BE2C (cell line): ENCODE data around the gene ARIH2.
A peak's percentile ranks its signal among the peaks of the same experiment; 100 is the strongest.

Experiments used
- DNase-seq: peaks from one replicate; pipeline ENCODE4 v3.0.0-alpha.2; 2020
- H3K27me3 ChIP-seq: fragments of 250-450 bp; sonication (Bioruptor Pico); 2 replicates; pipeline ENCODE4 v1.5.1; 2020; ENCODE audit warnings: mild to moderate bottlenecking
- H3K36me3 ChIP-seq: fragments of 250-450 bp; sonication (Bioruptor Pico); 2 replicates; pipeline ENCODE4 v1.5.1; 2020; ENCODE audit warnings: mild to moderate bottlenecking
- H3K4me1 ChIP-seq: fragments of 250-450 bp; sonication (Bioruptor Pico); 2 replicates; pipeline ENCODE4 v1.5.1; 2020
- H3K4me3 ChIP-seq: 2 replicates; pipeline ENCODE4 v1.5.1; 2011; ENCODE audit warnings: low read depth, low read length
- H3K9me3 ChIP-seq: fragments of 250-450 bp; sonication (Bioruptor Pico); 2 replicates; pipeline ENCODE4 v1.5.1; 2020
- TF ChIP-seq, protein P1 (sequence below): IDR thresholded peaks from 2 replicates; pipeline ENCODE4 v1.5.1; 2012; ENCODE audit warnings: mild to moderate bottlenecking, low read depth, low read length

Gene ARIH2

DNA sequence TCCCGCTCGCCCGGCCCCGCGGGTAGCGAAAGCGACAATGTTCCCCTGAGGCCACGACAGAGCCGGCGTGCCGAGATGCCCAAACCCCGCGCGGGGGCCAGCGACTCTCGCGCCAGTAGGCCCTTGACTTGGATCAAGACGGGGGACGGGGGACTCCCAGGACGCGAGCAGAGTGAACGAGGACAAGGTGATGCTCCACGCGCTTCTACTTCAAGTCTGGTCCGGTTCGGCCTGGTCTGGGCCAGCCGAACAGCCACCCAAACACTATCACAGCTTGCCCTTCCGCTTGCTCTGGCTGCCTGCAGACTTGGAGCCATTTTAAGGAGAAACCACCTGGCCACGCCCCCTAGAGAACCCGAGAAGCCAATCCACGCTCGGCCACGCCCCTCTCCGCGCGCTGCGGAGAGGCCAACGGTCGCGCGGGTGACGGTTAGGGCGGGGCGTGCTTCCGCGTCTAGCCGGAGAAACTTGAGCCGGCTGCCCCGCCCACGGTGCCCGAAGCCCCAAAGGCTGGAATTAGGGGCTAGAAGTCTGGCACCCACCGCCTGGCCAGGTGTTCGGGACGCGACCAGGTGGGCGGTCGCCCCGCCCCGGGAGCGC lies 102.7 kb downstream of the ARIH2 start:
- no peaks in the 10 kb centered on the region for H3K4me1 ChIP-seq
- peaks cover 26% of the 10 kb centered on the region for H3K36me3 ChIP-seq
- DNase-seq, result peak; percentile 97
- H3K4me3 ChIP-seq, result peak overlapping the region; percentile 84
- H3K27me3 ChIP-seq, result no peaks in the 10 kb centered on the region
- H3K9me3 ChIP-seq, result no peaks in the 10 kb centered on the region
- TF ChIP-seq, protein P1, sequence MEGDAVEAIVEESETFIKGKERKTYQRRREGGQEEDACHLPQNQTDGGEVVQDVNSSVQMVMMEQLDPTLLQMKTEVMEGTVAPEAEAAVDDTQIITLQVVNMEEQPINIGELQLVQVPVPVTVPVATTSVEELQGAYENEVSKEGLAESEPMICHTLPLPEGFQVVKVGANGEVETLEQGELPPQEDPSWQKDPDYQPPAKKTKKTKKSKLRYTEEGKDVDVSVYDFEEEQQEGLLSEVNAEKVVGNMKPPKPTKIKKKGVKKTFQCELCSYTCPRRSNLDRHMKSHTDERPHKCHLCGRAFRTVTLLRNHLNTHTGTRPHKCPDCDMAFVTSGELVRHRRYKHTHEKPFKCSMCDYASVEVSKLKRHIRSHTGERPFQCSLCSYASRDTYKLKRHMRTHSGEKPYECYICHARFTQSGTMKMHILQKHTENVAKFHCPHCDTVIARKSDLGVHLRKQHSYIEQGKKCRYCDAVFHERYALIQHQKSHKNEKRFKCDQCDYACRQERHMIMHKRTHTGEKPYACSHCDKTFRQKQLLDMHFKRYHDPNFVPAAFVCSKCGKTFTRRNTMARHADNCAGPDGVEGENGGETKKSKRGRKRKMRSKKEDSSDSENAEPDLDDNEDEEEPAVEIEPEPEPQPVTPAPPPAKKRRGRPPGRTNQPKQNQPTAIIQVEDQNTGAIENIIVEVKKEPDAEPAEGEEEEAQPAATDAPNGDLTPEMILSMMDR, result no peak

DNA sequence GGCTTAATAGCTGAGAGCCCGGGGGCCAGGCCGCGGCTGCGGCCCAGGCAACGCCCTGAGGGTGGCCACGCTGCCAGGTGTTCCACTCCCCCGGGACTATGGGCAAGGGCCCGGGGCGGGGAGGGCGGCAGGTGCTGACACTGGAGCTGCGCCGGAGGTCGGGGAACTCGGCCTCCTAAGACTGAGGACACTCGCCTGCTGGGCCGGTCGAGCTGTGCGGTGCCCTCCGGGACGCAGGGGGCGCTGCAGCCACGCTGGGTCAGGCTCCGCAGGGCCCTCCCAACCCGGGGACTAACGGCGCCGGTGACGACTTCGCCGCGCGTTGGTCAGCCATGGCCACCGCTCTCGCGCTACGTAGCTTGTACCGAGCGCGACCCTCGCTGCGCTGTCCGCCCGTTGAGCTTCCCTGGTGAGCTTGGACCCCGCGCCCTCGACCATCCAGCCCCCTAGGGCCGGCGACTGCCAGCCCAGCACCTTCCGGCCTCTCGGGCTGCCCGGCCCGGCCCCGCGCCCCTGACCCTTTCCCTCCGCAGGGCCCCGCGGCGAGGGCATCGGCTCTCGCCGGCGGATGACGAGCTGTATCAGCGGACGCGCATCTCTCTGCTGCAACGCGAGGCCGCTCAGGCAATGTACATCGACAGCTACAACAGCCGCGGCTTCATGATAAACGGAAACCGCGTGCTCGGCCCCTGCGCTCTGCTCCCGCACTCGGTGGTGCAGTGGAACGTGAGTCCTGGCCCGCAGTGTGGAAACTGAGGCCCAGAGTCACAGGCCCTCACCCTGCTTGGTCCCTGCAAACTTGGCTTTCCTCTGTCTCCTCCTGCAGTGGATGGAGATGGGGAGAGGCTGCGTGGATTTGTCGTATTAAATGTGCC lies 103.4 kb downstream of the ARIH2 start, which contains the start of gene NDUFAF3:
TSS of gene NDUFAF3 (plus strand) at position 309 of the 875 bp plus-strand sequence. CDS start at position 333, 24 bp downstream.
- peak; percentile 88 for DNase-seq
- Histone ChIP-seq H3K4me3 (peak within 1 kb of the TSS; percentile 84), H3K27me3 (no peaks in the 10 kb centered on the region), H3K9me3 (no peaks in the 10 kb centered on the region), H3K4me1 (no peaks in the 10 kb centered on the region), H3K36me3 (peaks cover 26% of the 10 kb centered on the region)
- TF ChIP-seq, protein P1, result peak; percentile 64

DNA sequence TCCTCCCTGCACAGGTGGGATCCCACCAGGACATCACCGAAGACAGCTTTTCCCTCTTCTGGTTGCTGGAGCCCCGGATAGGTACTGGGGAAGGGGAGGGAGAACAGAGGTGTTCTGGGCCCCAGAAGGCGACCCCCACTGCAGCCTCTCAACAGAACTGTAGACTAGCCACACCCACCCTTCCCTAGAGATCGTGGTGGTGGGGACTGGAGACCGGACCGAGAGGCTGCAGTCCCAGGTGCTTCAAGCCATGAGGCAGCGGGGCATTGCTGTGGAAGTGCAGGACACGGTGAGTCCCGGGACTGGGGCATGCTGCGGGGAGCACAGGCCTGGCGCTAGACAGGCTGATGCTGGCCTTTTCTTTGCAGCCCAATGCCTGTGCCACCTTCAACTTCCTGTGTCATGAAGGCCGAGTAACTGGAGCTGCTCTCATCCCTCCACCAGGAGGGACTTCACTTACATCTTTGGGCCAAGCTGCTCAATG lies 104.1 kb downstream of the ARIH2 start:
- no peak for DNase-seq
- no peaks in the 10 kb centered on the region for H3K27me3 ChIP-seq
- H3K36me3 ChIP-seq, result peaks cover 28% of the 10 kb centered on the region
- no peaks in the 10 kb centered on the region for H3K9me3 ChIP-seq
- TF ChIP-seq, protein P1, result no peak
- H3K4me3 ChIP-seq, result peak overlapping the region; percentile 84
- H3K4me1 ChIP-seq, result no peaks in the 10 kb centered on the region

DNA sequence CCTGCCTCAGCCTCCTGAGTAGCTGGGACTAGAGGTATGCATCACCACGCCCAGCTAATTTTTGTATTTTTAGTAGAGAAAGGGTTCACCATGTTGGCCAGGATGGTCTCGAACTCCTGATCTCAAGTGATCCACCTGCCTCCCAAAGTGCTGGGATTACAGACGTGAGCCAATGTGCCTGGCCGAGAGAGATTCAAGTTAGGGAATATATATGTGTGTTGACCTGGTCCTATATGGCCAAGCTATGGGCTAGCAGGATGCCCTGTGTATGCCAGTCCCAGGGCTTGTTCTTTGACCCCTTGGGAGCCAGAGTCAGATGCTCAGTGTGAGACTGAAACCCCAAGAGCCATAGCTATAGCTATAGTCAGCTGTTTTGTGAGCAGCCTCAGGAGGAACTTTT lies 105.1 kb downstream of the ARIH2 start:
- H3K36me3 ChIP-seq, result peaks cover 34% of the 10 kb centered on the region
- no peaks in the 10 kb centered on the region for H3K27me3 ChIP-seq
- TF ChIP-seq, protein P1, result no peak
- no peak overlapping the region for H3K4me3 ChIP-seq
- no peaks in the 10 kb centered on the region for H3K4me1 ChIP-seq
- DNase-seq, result no peak
- H3K9me3 ChIP-seq, result no peaks in the 10 kb centered on the region

DNA sequence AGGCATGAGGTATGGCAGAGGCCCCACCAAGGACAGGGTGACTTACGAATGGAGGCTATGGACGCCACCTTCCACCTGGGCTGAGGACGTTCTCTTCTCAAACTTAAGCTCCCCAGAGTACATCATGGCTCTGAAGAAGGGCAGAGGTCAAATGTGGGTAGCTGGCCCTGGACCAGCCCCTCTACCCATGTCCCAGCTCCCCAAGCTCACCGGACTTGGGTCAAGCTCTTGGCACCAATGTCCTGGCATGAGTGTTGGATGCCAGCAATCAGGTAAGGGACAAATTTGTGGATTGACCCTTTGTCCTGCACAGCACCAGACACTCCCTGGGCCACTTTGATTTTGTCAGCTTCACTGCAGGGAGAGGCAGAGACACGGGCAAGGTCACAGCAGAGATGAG lies 105.8 kb downstream of the ARIH2 start:
- no peaks in the 10 kb centered on the region for H3K4me1 ChIP-seq
- no peak for DNase-seq
- H3K36me3 ChIP-seq, result peaks cover 34% of the 10 kb centered on the region
- H3K9me3 ChIP-seq, result no peaks in the 10 kb centered on the region
- TF ChIP-seq, protein P1, result no peak
- no peak overlapping the region for H3K4me3 ChIP-seq
- no peaks in the 10 kb centered on the region for H3K27me3 ChIP-seq
